ENCODE measurements around the gene AGBL4. TPM values are rescaled to one million over a fixed set of nuclear protein-coding genes. Genes with fewer than 3 reads are reported as not detected.

AGBL4 gene
- polyA plus RNA-seq, 1 experiment = not detected

GRCh38 chr1:49364676-49365075 is 659.1 kb downstream of the AGBL4 start:
- H3K27me3 ChIP-seq (ENCODE audit: control insufficient read depth, insufficient read depth, low read length) = no peaks in the 10 kb centered on the region
- POLR2A ChIA-PET = no interaction called here
- H3K9me3 ChIP-seq (ENCODE audit: control insufficient read depth, insufficient read depth, low read length) = peaks cover 11% of the 10 kb centered on the region
- H3K27ac ChIP-seq (ENCODE audit: low read depth, low read length) = no peak overlapping the region
- no peak for DNase-seq (ENCODE audit: low read depth, low spot score)
- no peak overlapping the region for H3K4me3 ChIP-seq (ENCODE audit: low read depth, low read length)
- CTCF ChIA-PET = interaction anchor here (0.5 kb wide), 1 partner anchor 124 kb away, joined by 3 read pairs; no protein-coding TSS in a partner anchor
- TF ChIP-seq CTCF (IDR thresholded peaks at IDR 0.05; ENCODE audit: low read depth, low read length) = no peak

GRCh38 chr1:49363628-49364027 is 660.1 kb downstream of the AGBL4 start:
- ChIA-PET CTCF (no interaction called here), POLR2A (no interaction called here)
- Histone ChIP-seq H3K9me3 (ENCODE audit: control insufficient read depth, insufficient read depth, low read length) (peaks cover 10% of the 10 kb centered on the region), H3K4me3 (ENCODE audit: low read depth, low read length) (no peak overlapping the region), H3K27ac (ENCODE audit: low read depth, low read length) (no peak overlapping the region), H3K27me3 (ENCODE audit: control insufficient read depth, insufficient read depth, low read length) (no peaks in the 10 kb centered on the region)
- DNase-seq (ENCODE audit: low read depth, low spot score) = no peak
- TF ChIP-seq CTCF (IDR thresholded peaks at IDR 0.05; ENCODE audit: low read depth, low read length) = no peak

GRCh38 chr1:49358036-49358435 is 665.7 kb downstream of the AGBL4 start:
- POLR2A ChIA-PET = no interaction called here
- CTCF ChIA-PET = no interaction called here
- Histone ChIP-seq H3K27ac (ENCODE audit: low read depth, low read length) (no peak overlapping the region), H3K4me3 (ENCODE audit: low read depth, low read length) (no peak overlapping the region), H3K27me3 (ENCODE audit: control insufficient read depth, insufficient read depth, low read length) (no peaks in the 10 kb centered on the region), H3K9me3 (ENCODE audit: control insufficient read depth, insufficient read depth, low read length) (peaks cover 7% of the 10 kb centered on the region)
- no peak for DNase-seq (ENCODE audit: low read depth, low spot score)
- no peak for TF ChIP-seq CTCF (IDR thresholded peaks at IDR 0.05; ENCODE audit: low read depth, low read length)

GRCh38 chr1:49356594-49356993 is 667.2 kb downstream of the AGBL4 start:
- POLR2A ChIA-PET = no interaction called here
- no peak for TF ChIP-seq CTCF (IDR thresholded peaks at IDR 0.05; ENCODE audit: low read depth, low read length)
- Histone ChIP-seq H3K4me3 (ENCODE audit: low read depth, low read length) (no peak overlapping the region), H3K27ac (ENCODE audit: low read depth, low read length) (no peak overlapping the region), H3K9me3 (ENCODE audit: control insufficient read depth, insufficient read depth, low read length) (peaks cover 9% of the 10 kb centered on the region), H3K27me3 (ENCODE audit: control insufficient read depth, insufficient read depth, low read length) (no peaks in the 10 kb centered on the region)
- CTCF ChIA-PET = no interaction called here
- DNase-seq (ENCODE audit: low read depth, low spot score) = no peak

GRCh38 chr1:49351768-49352167 is 672.0 kb downstream of the AGBL4 start:
- TF ChIP-seq CTCF (IDR thresholded peaks at IDR 0.05; ENCODE audit: low read depth, low read length) = no peak
- CTCF ChIA-PET = interaction anchor here (0.6 kb wide), 1 partner anchor 39 kb away, joined by 7 read pairs; no protein-coding TSS in a partner anchor
- Histone ChIP-seq H3K27me3 (ENCODE audit: control insufficient read depth, insufficient read depth, low read length) (no peaks in the 10 kb centered on the region), H3K27ac (ENCODE audit: low read depth, low read length) (no peak overlapping the region), H3K4me3 (ENCODE audit: low read depth, low read length) (no peak overlapping the region), H3K9me3 (ENCODE audit: control insufficient read depth, insufficient read depth, low read length) (peaks cover 11% of the 10 kb centered on the region)
- POLR2A ChIA-PET = no interaction called here
- DNase-seq (ENCODE audit: low read depth, low spot score) = no peak

Measured in AG04450 (cell line).